ENCODE results near the gene AP3B2.

DNA sequence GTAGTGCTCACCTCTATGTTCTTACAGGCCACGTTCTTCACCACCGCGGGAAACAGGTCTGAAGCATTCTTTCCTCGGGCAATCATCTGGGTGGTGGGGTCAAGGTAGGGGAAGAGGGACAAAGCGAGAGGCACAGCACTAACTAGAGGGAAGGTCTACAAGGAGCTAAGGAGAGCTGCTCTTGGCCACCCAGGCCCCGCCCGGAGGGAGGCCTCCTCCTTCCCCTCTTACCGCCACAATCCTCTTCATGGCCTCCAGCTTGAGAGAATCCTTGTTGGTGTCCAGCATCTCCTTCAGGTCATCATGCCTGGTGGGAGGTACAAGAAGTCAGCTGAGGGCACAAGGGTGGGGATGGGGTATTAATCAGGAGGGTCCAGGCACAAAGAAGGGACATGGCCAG, 20.5 kb downstream of the AP3B2 start:
- TF ChIP-seq, protein P1, sequence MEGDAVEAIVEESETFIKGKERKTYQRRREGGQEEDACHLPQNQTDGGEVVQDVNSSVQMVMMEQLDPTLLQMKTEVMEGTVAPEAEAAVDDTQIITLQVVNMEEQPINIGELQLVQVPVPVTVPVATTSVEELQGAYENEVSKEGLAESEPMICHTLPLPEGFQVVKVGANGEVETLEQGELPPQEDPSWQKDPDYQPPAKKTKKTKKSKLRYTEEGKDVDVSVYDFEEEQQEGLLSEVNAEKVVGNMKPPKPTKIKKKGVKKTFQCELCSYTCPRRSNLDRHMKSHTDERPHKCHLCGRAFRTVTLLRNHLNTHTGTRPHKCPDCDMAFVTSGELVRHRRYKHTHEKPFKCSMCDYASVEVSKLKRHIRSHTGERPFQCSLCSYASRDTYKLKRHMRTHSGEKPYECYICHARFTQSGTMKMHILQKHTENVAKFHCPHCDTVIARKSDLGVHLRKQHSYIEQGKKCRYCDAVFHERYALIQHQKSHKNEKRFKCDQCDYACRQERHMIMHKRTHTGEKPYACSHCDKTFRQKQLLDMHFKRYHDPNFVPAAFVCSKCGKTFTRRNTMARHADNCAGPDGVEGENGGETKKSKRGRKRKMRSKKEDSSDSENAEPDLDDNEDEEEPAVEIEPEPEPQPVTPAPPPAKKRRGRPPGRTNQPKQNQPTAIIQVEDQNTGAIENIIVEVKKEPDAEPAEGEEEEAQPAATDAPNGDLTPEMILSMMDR (IDR thresholded peaks at IDR 0.05 in 8 of 11, conservative IDR thresholded peaks at IDR 0.05 in 3 of 11), result no peak
- no peak for TF ChIP-seq POLR2A (IDR thresholded peaks at IDR 0.05)

All from spleen (tissue), 7 donors.